KMS-11 (cell line): ENCODE measurements around the gene CTNNA1.

Experiments
- H2AFZ ChIP-seq: fragments of 200-600 bp; sonication (generic); 2 replicates; pipeline ENCODE4 v1.6.1; 2016; ENCODE audit warnings: antibody characterized with exemption, mixed run types, low read depth
- H3K27ac ChIP-seq: fragments of 200-600 bp; sonication (generic); 2 replicates; pipeline ENCODE4 v1.6.1; 2016; ENCODE audit warnings: mild to moderate bottlenecking, mixed run types
- H3K27me3 ChIP-seq: fragments of 200-600 bp; sonication (generic); 2 replicates; pipeline ENCODE4 v1.6.1; 2017; ENCODE audit warnings: mild to moderate bottlenecking, low read depth, mixed run types, moderate library complexity; ENCODE audit not compliant: insufficient read depth
- H3K36me3 ChIP-seq: fragments of 200-600 bp; sonication (generic); 2 replicates; pipeline ENCODE4 v1.6.1; 2017; ENCODE audit warnings: mild to moderate bottlenecking, mixed run types; ENCODE audit not compliant: insufficient read depth
- H3K4me1 ChIP-seq: fragments of 200-600 bp; sonication (generic); 2 replicates; pipeline ENCODE4 v1.6.1; 2016; ENCODE audit warnings: mild to moderate bottlenecking, low read depth, mixed run types; ENCODE audit not compliant: poor library complexity, severe bottlenecking
- H3K4me2 ChIP-seq: fragments of 200-600 bp; sonication (generic); 2 replicates; pipeline ENCODE4 v1.7.0; 2016; ENCODE audit warnings: mild to moderate bottlenecking, mixed run types
- H3K4me3 ChIP-seq: fragments of 200-600 bp; sonication (generic); IDR thresholded peaks from 2 replicates; pipeline ENCODE4 v1.6.1; 2017; ENCODE audit warnings: low read depth, low read length, mixed read lengths; ENCODE audit not compliant: insufficient read depth
- H3K79me2 ChIP-seq: fragments of 200-600 bp; sonication (generic); 2 replicates; pipeline ENCODE4 v1.6.1; 2016; ENCODE audit warnings: low read depth, mixed run types; ENCODE audit not compliant: insufficient read depth
- H3K9ac ChIP-seq: fragments of 200-600 bp; sonication (generic); 2 replicates; pipeline ENCODE4 v1.6.1; 2016; ENCODE audit warnings: mild to moderate bottlenecking, mixed run types
- H4K20me1 ChIP-seq: fragments of 200-600 bp; sonication (generic); 2 replicates; pipeline ENCODE4 v1.6.1; 2016; ENCODE audit warnings: mild to moderate bottlenecking, mixed run types; ENCODE audit not compliant: insufficient read depth
- TF ChIP-seq, protein P1 (sequence below): fragments of 200-600 bp; sonication (generic); conservative IDR thresholded peaks from 2 replicates; pipeline ENCODE4 v1.6.1; 2017; ENCODE audit warnings: low read depth, mild to moderate bottlenecking, antibody characterized with exemption, low read length, moderate library complexity, mixed read lengths

The CTNNA1 gene

GRCh38 chr5:138878437-138879235 lies 125.4 kb downstream of the CTNNA1 start:
- TF ChIP-seq, protein P1, sequence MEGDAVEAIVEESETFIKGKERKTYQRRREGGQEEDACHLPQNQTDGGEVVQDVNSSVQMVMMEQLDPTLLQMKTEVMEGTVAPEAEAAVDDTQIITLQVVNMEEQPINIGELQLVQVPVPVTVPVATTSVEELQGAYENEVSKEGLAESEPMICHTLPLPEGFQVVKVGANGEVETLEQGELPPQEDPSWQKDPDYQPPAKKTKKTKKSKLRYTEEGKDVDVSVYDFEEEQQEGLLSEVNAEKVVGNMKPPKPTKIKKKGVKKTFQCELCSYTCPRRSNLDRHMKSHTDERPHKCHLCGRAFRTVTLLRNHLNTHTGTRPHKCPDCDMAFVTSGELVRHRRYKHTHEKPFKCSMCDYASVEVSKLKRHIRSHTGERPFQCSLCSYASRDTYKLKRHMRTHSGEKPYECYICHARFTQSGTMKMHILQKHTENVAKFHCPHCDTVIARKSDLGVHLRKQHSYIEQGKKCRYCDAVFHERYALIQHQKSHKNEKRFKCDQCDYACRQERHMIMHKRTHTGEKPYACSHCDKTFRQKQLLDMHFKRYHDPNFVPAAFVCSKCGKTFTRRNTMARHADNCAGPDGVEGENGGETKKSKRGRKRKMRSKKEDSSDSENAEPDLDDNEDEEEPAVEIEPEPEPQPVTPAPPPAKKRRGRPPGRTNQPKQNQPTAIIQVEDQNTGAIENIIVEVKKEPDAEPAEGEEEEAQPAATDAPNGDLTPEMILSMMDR: no peak
- Histone ChIP-seq H3K36me3 (no peaks in the 10 kb centered on the region), H3K79me2 (no peaks in the 10 kb centered on the region), H3K4me2 (no peak overlapping the region), H3K27me3 (no peaks in the 10 kb centered on the region), H4K20me1 (no peaks in the 10 kb centered on the region), H3K4me3 (no peak overlapping the region), H3K9ac (no peak overlapping the region), H2AFZ (no peak overlapping the region), H3K27ac (no peak overlapping the region), H3K4me1 (no peaks in the 10 kb centered on the region)

GRCh38 chr5:138883211-138883610 lies 130.0 kb downstream of the CTNNA1 start:
- H3K4me3 ChIP-seq: no peak overlapping the region
- H3K4me1 ChIP-seq: no peaks in the 10 kb centered on the region
- H3K36me3 ChIP-seq: no peaks in the 10 kb centered on the region
- TF ChIP-seq, protein P1: no peak
- no peak overlapping the region for H3K27ac ChIP-seq
- no peaks in the 10 kb centered on the region for H3K79me2 ChIP-seq
- no peak overlapping the region for H2AFZ ChIP-seq
- H3K27me3 ChIP-seq: no peaks in the 10 kb centered on the region
- H4K20me1 ChIP-seq: no peaks in the 10 kb centered on the region
- no peak overlapping the region for H3K4me2 ChIP-seq
- H3K9ac ChIP-seq: no peak overlapping the region

DNA sequence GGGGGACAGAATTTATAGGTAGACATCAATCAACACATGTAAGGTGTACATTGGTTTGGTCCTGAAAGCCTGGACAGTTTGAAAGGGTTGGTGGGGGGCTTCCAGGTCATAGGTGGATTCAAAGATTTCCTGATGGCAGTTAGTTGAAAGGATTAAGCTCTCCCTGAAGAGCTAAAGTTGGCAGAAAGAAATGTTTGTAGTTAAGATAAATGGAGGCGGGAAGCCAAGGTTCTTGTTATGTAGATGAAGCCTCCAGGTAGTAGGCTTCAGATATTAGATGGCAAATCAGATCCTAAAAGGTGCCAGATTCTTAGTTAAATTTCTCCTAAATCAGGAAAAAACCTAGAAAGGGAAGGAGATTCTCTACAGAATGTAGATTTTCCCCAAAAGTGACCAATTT lies 130.9 kb downstream of the CTNNA1 start:
- no peak overlapping the region for H3K27ac ChIP-seq
- H3K4me2 ChIP-seq: no peak overlapping the region
- H3K27me3 ChIP-seq: no peaks in the 10 kb centered on the region
- TF ChIP-seq, protein P1: no peak
- no peak overlapping the region for H2AFZ ChIP-seq
- no peak overlapping the region for H3K4me3 ChIP-seq
- no peaks in the 10 kb centered on the region for H3K36me3 ChIP-seq
- H3K9ac ChIP-seq: no peak overlapping the region
- no peaks in the 10 kb centered on the region for H3K4me1 ChIP-seq
- no peaks in the 10 kb centered on the region for H4K20me1 ChIP-seq
- no peaks in the 10 kb centered on the region for H3K79me2 ChIP-seq

DNA sequence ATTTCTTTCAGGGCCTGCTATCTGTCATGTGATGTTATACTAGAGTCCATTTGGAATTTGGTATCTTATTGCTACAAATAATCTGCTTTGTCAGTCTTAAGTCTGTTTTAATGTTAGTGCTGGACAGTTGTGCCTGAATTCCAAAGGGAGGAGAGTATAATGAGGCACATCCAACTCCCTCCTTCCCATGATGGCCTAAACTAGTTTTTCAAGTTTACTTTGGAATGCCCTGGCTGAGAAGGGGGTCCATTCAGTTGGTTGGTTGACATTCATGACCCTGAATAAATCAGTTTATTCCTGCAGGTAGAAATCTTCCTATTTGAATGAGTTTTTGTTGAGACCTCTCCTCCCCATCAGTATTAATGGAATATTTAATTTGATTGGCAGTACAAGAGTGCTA lies 131.3 kb downstream of the CTNNA1 start:
- Histone ChIP-seq H3K4me2 (no peak overlapping the region), H2AFZ (no peak overlapping the region), H3K4me1 (no peaks in the 10 kb centered on the region), H3K27me3 (no peaks in the 10 kb centered on the region), H4K20me1 (no peaks in the 10 kb centered on the region), H3K9ac (no peak overlapping the region), H3K27ac (no peak overlapping the region), H3K36me3 (no peaks in the 10 kb centered on the region), H3K4me3 (no peak overlapping the region), H3K79me2 (no peaks in the 10 kb centered on the region)
- TF ChIP-seq, protein P1: no peak
